Measurements from ENCODE around the gene CALHM3. TPM values are rescaled to one million over a fixed set of nuclear protein-coding genes. Genes with fewer than 3 reads are reported as not detected.

The CALHM3 gene
- polyA plus RNA-seq, 6 donors from 2014 or later = not detected

GRCh38 chr10:103459615-103460014, 19.4 kb downstream of the CALHM3 start:
- Mint-ChIP-seq H3K27ac (no peak overlapping the region), H3K36me3 (no peaks in the 10 kb centered on the region), H3K27me3 (peaks cover 0 to 5% (median 4%) of the 10 kb centered on the region in 3 donors), H3K9me3 (no peaks in the 10 kb centered on the region), H3K4me3 (no peak overlapping the region), H3K4me1 (peaks cover 0 to 4% (median 0%) of the 10 kb centered on the region in 3 donors)
- ATAC-seq (ENCODE audit: low read depth in 2 of 2) (no peak), DNase-seq (no peak)

- no peaks in the 10 kb centered on the region for H3K36me3 Mint-ChIP-seq
- H3K4me3 Mint-ChIP-seq = no peak within 1 kb of the TSS
- ATAC-seq (ENCODE audit: low read depth in 2 of 2) (no peak), DNase-seq (no peak)
- H3K4me1 Mint-ChIP-seq = peaks cover 0 to 4% (median 0%) of the 10 kb centered on the region in 3 donors
- H3K27ac Mint-ChIP-seq = no peak within 1 kb of the TSS
- H3K27me3 Mint-ChIP-seq = peaks cover 0 to 6% (median 4%) of the 10 kb centered on the region in 3 donors
- H3K9me3 Mint-ChIP-seq = no peaks in the 10 kb centered on the region
These were observed 20.3 kb downstream of the CALHM3 start, which contains the start of gene CALHM1 for GRCh38 chr10:103458720-103459119. TSS of gene CALHM1 (minus strand) at chr10:103458900. CDS start at chr10:103458751, 149 bp downstream.

GRCh38 chr10:103457896-103458583, 21.0 kb downstream of the CALHM3 start:
- peaks cover 0 to 7% (median 0%) of the 10 kb centered on the region in 3 donors for H3K4me1 Mint-ChIP-seq
- no peak overlapping the region for H3K4me3 Mint-ChIP-seq
- no peaks in the 10 kb centered on the region for H3K9me3 Mint-ChIP-seq
- DNase-seq = no peak
- H3K27me3 Mint-ChIP-seq = peaks cover 0 to 12% (median 4%) of the 10 kb centered on the region in 3 donors
- H3K27ac Mint-ChIP-seq = no peak overlapping the region
- no peak for ATAC-seq (ENCODE audit: low read depth in 2 of 2)
- no peaks in the 10 kb centered on the region for H3K36me3 Mint-ChIP-seq

GRCh38 chr10:103457176-103457712, 21.8 kb downstream of the CALHM3 start:
- no peak overlapping the region for H3K27ac Mint-ChIP-seq
- no peaks in the 10 kb centered on the region for H3K9me3 Mint-ChIP-seq
- no peaks in the 10 kb centered on the region for H3K36me3 Mint-ChIP-seq
- H3K4me1 Mint-ChIP-seq = peaks cover under 1 to 12% (median 6%) of the 10 kb centered on the region in 3 donors
- H3K27me3 Mint-ChIP-seq = peaks cover 0 to 20% (median 4%) of the 10 kb centered on the region in 3 donors
- DNase-seq (no peak), ATAC-seq (ENCODE audit: low read depth in 2 of 2) (no peak)
- no peak overlapping the region for H3K4me3 Mint-ChIP-seq

- DNase-seq (no peak), ATAC-seq (ENCODE audit: low read depth in 2 of 2) (no peak)
- H3K27me3 Mint-ChIP-seq = peaks cover 0 to 27% (median 4%) of the 10 kb centered on the region in 3 donors
- no peak overlapping the region for H3K4me3 Mint-ChIP-seq
- no peak overlapping the region for H3K27ac Mint-ChIP-seq
- no peaks in the 10 kb centered on the region for H3K36me3 Mint-ChIP-seq
- no peaks in the 10 kb centered on the region for H3K9me3 Mint-ChIP-seq
- H3K4me1 Mint-ChIP-seq = peaks cover 9 to 12% (median 12%) of the 10 kb centered on the region in 3 donors
These were observed 22.9 kb downstream of the CALHM3 start for GRCh38 chr10:103456074-103456660.

GRCh38 chr10:103455235-103455634, 23.8 kb downstream of the CALHM3 start:
- ATAC-seq (ENCODE audit: low read depth in 2 of 2) = no peak
- Mint-ChIP-seq H3K27ac (no peak overlapping the region), H3K9me3 (no peaks in the 10 kb centered on the region), H3K27me3 (peaks cover 0 to 32% (median 4%) of the 10 kb centered on the region in 3 donors), H3K4me3 (no peak overlapping the region), H3K36me3 (no peaks in the 10 kb centered on the region), H3K4me1 (peaks cover 12 to 17% (median 16%) of the 10 kb centered on the region in 3 donors)
- no peak for DNase-seq

- Mint-ChIP-seq H3K4me3 (peak overlapping the region in 2 of 8 donors; percentile 44 to 84), H3K27ac (no peak overlapping the region), H3K36me3 (peaks cover 0 to under 1% of the 10 kb centered on the region in 2 donors), H3K27me3 (peaks cover 0 to 32% (median 4%) of the 10 kb centered on the region in 3 donors), H3K9me3 (no peaks in the 10 kb centered on the region), H3K4me1 (peaks cover 16 to 21% (median 17%) of the 10 kb centered on the region in 3 donors)
- no peak for DNase-seq
- ATAC-seq (ENCODE audit: low read depth in 2 of 2) = no peak
These were observed 25.0 kb downstream of the CALHM3 start for GRCh38 chr10:103454026-103454425.

GRCh38 chr10:103452506-103453230, 26.4 kb downstream of the CALHM3 start:
- Mint-ChIP-seq H3K27ac (peak overlapping the region in 1 of 6 donors; percentile 57), H3K4me1 (peaks cover 16 to 21% (median 17%) of the 10 kb centered on the region in 3 donors), H3K36me3 (peaks cover 0 to 12% of the 10 kb centered on the region in 2 donors), H3K9me3 (no peaks in the 10 kb centered on the region), H3K27me3 (peaks cover 0 to 32% (median 4%) of the 10 kb centered on the region in 3 donors), H3K4me3 (peak overlapping the region; percentile 75 to 92 (median 85))
- no peak for ATAC-seq (ENCODE audit: low read depth in 2 of 2)
- DNase-seq = no peak

- Mint-ChIP-seq H3K36me3 (peaks cover 0 to 15% of the 10 kb centered on the region in 2 donors), H3K4me1 (peaks cover 16 to 18% (median 17%) of the 10 kb centered on the region in 3 donors), H3K27me3 (peaks cover 0 to 32% (median 1%) of the 10 kb centered on the region in 3 donors)
These were observed 27.1 kb downstream of the CALHM3 start, which contains the start of gene CALHM2 for GRCh38 chr10:103451831-103452505. TSS of gene CALHM2 (minus strand) at chr10:103452370. CDS start at chr10:103449941, 2,429 bp downstream.

GRCh38 chr10:103451091-103451813, 27.8 kb downstream of the CALHM3 start:
- ATAC-seq (ENCODE audit: low read depth in 2 of 2) (peak; percentile 29 to 46), DNase-seq (no peak)
- no peaks in the 10 kb centered on the region for H3K9me3 Mint-ChIP-seq
- H3K4me1 Mint-ChIP-seq = peaks cover 16 to 17% (median 17%) of the 10 kb centered on the region in 3 donors
- peak overlapping the region; percentile 69 to 90 (median 84) for H3K4me3 Mint-ChIP-seq
- H3K27me3 Mint-ChIP-seq = peaks cover 0 to 32% (median 0%) of the 10 kb centered on the region in 3 donors
- H3K36me3 Mint-ChIP-seq = peaks cover 0 to 15% of the 10 kb centered on the region in 2 donors
- peak overlapping the region in 3 of 6 donors; percentile 30 to 70 (median 52) for H3K27ac Mint-ChIP-seq

More at GRCh38 chr10:103451831-103452505, 27.1 kb downstream of the CALHM3 start, which contains the start of gene CALHM2:
- Mint-ChIP-seq H3K4me3 (peak within 1 kb of the TSS; percentile 75 to 92 (median 86)), H3K27ac (peak within 1 kb of the TSS in 2 of 6 donors; percentile 57 to 70), H3K9me3 (no peaks in the 10 kb centered on the region)
- ATAC-seq (ENCODE audit: low read depth in 2 of 2) (peak; percentile 79 to 85), DNase-seq (peak; percentile 26)

GRCh38 chr10:103450201-103450695, 28.8 kb downstream of the CALHM3 start:
- peaks cover 0 to 32% (median 0%) of the 10 kb centered on the region in 3 donors for H3K27me3 Mint-ChIP-seq
- ATAC-seq (ENCODE audit: low read depth in 2 of 2) (no peak), DNase-seq (no peak)
- H3K36me3 Mint-ChIP-seq = peaks cover under 1 to 15% of the 10 kb centered on the region in 2 donors
- H3K4me3 Mint-ChIP-seq = peak overlapping the region in 1 of 8 donors; percentile 84
- peak overlapping the region in 1 of 6 donors; percentile 33 for H3K27ac Mint-ChIP-seq
- H3K9me3 Mint-ChIP-seq = no peaks in the 10 kb centered on the region
- H3K4me1 Mint-ChIP-seq = peaks cover 16 to 17% (median 17%) of the 10 kb centered on the region in 3 donors
